ENCODE measurements around the gene NEDD8. TPM values are rescaled to one million over a fixed set of nuclear protein-coding genes. Genes with fewer than 3 reads are reported as not detected.
A peak's percentile ranks its signal among the peaks of the same experiment; 100 is the strongest.

Gene NEDD8
- total and polyA plus RNA-seq, 7 donors = 135 to 315 (median 206) TPM

GRCh38 chr14:24185026-24185425 lies 47.1 kb downstream of the NEDD8 start:
- no peak for ATAC-seq
- TF ChIP-seq CTCF (IDR thresholded peaks at IDR 0.05) = no peak
- no peak overlapping the region for H3K27ac ChIP-seq
- H3K9me3 ChIP-seq = no peaks in the 10 kb centered on the region
- intact Hi-C loops (cut with DNase I) = no loop called here
- peaks cover 26% of the 10 kb centered on the region for H3K4me1 ChIP-seq
- H3K4me3 ChIP-seq = no peak overlapping the region
- DNase-seq = peak in 1 of 2 donors; percentile 35
- 94 to 98% (median 98%) methylated on average over 7 of the region's 7 CpGs for WGBS, 3 donors
- H3K36me3 ChIP-seq (ENCODE audit: insufficient read depth in 1 of 2, low read depth in 1 of 2) = peaks cover 6 to 76% of the 10 kb centered on the region in 2 donors
- H3K27me3 ChIP-seq (ENCODE audit: insufficient read depth in 3 of 3, low read length in 2 of 3) = no peaks in the 10 kb centered on the region

GRCh38 chr14:24184104-24184970 lies 47.8 kb downstream of the NEDD8 start:
- no peak overlapping the region for H3K4me3 ChIP-seq
- H3K4me1 ChIP-seq = peaks cover 30% of the 10 kb centered on the region
- H3K27me3 ChIP-seq (ENCODE audit: insufficient read depth in 3 of 3, low read length in 2 of 3) = no peaks in the 10 kb centered on the region
- no peak for TF ChIP-seq CTCF (IDR thresholded peaks at IDR 0.05)
- no peak for ATAC-seq
- WGBS, 3 donors = 88% methylated on average over 19 of the region's 19 CpGs
- no peak overlapping the region for H3K27ac ChIP-seq
- DNase-seq = peak in 1 of 2 donors; percentile 50
- no peaks in the 10 kb centered on the region for H3K9me3 ChIP-seq
- intact Hi-C loops (cut with DNase I) = no loop called here
- peaks cover 6 to 78% of the 10 kb centered on the region in 2 donors for H3K36me3 ChIP-seq (ENCODE audit: insufficient read depth in 1 of 2, low read depth in 1 of 2)

GRCh38 chr14:24183014-24183481 lies 49.1 kb downstream of the NEDD8 start:
- Histone ChIP-seq H3K27me3 (ENCODE audit: insufficient read depth in 3 of 3, low read length in 2 of 3) (no peaks in the 10 kb centered on the region), H3K36me3 (ENCODE audit: insufficient read depth in 1 of 2, low read depth in 1 of 2) (peaks cover 6 to 90% of the 10 kb centered on the region in 2 donors), H3K4me1 (peaks cover 32% of the 10 kb centered on the region), H3K4me3 (no peak overlapping the region), H3K9me3 (no peaks in the 10 kb centered on the region), H3K27ac (no peak overlapping the region)
- 91 to 92% (median 91%) methylated on average over 14 to 15 of the region's 15 CpGs for WGBS, 3 donors
- DNase-seq (peak in 1 of 2 donors; percentile 38), ATAC-seq (no peak)
- intact Hi-C loops (cut with DNase I) = no loop called here
- no peak for TF ChIP-seq CTCF (IDR thresholded peaks at IDR 0.05)

GRCh38 chr14:24182110-24182882 lies 49.9 kb downstream of the NEDD8 start:
- H3K27ac ChIP-seq = no peak overlapping the region
- no peak for ATAC-seq
- intact Hi-C loops (cut with DNase I) = no loop called here
- H3K4me3 ChIP-seq = no peak overlapping the region
- H3K27me3 ChIP-seq (ENCODE audit: insufficient read depth in 3 of 3, low read length in 2 of 3) = no peaks in the 10 kb centered on the region
- TF ChIP-seq CTCF (IDR thresholded peaks at IDR 0.05) = no peak
- peak in 1 of 2 donors; percentile 32 for DNase-seq
- H3K9me3 ChIP-seq = no peaks in the 10 kb centered on the region
- WGBS, 3 donors = 86 to 88% (median 87%) methylated on average over 14 of the region's 14 CpGs
- H3K36me3 ChIP-seq (ENCODE audit: insufficient read depth in 1 of 2, low read depth in 1 of 2) = peaks cover 6 to 94% of the 10 kb centered on the region in 2 donors
- peaks cover 25% of the 10 kb centered on the region for H3K4me1 ChIP-seq
